Spleen (tissue), 11 donors: Measurements from ENCODE around the gene FOXI1. TPM values are rescaled to one million over a fixed set of nuclear protein-coding genes. Genes with fewer than 3 reads are reported as not detected.

ENCODE experiments used
- DNase-seq: peaks from one replicate; pipeline ENCODE4 v3.0.0-alpha.2; 2020
- H3K27ac ChIP-seq, 8 donors: fragments of 200-600 bp; sonication (generic) in 7 of 8; 1 replicate in 4 of 8; 2 replicates in 4 of 8; pipeline versions ENCODE4 v1.5.0 to v1.8.0; 2016 to 2021; ENCODE audit warnings: inconsistent platforms in 4 of 8, mild to moderate bottlenecking in 4 of 8, moderate library complexity in 1 of 8
- H3K27me3 ChIP-seq, 7 donors: fragments of 200-600 bp; sonication (generic) in 6 of 7; replicated peaks in 1 of 7; 1 replicate in 4 of 7; 2 replicates in 3 of 7; pipeline versions ENCODE4 v1.5.0 to v1.8.0; 2016 to 2021; ENCODE audit warnings: inconsistent platforms in 3 of 7, mild to moderate bottlenecking in 1 of 7
- H3K36me3 ChIP-seq, 6 donors: fragments of 200-600 bp; sonication (generic) in 5 of 6; 1 replicate in 4 of 6; 2 replicates in 2 of 6; pipeline versions ENCODE4 v1.5.0 to v1.8.0; 2016 to 2021; ENCODE audit warnings: inconsistent platforms in 2 of 6
- H3K4me1 ChIP-seq, 6 donors: fragments of 200-600 bp; sonication (generic) in 5 of 6; 1 replicate in 3 of 6; 2 replicates in 3 of 6; pipeline versions ENCODE4 v1.5.0 to v1.8.0; 2016 to 2021; ENCODE audit warnings: inconsistent platforms in 3 of 6
- H3K4me3 ChIP-seq, 8 donors: fragments of 200-600 bp; sonication (generic) in 7 of 8; 1 replicate in 4 of 8; 2 replicates in 4 of 8; pipeline versions ENCODE4 v1.5.0 to v1.8.0; 2016 to 2021; ENCODE audit warnings: inconsistent platforms in 4 of 8, mild to moderate bottlenecking in 4 of 8, moderate library complexity in 2 of 8
- H3K9me3 ChIP-seq, 8 donors: fragments of 200-600 bp; sonication (generic) in 7 of 8; 1 replicate in 4 of 8; 2 replicates in 4 of 8; pipeline versions ENCODE4 v1.5.0 to v1.8.0; 2016 to 2021; ENCODE audit warnings: inconsistent platforms in 4 of 8
- CTCF ChIP-seq, 11 experiments: fragments of 200-600 bp in 7 of 11; fragments of 450-650 bp in 4 of 11; sonication (generic) in 4 of 11; IDR thresholded peaks in 8 of 11; conservative IDR thresholded peaks in 3 of 11; 1 replicate in 7 of 11; 2 replicates in 4 of 11; pipeline versions ENCODE4 v1.4.0 to v1.8.0; 2016 to 2021; ENCODE audit warnings: antibody characterized with exemption in 11 of 11, inconsistent platforms in 4 of 11, mild to moderate bottlenecking in 1 of 11
- POLR2A ChIP-seq, 3 donors: fragments of 450-650 bp; IDR thresholded peaks; one replicate each; pipeline ENCODE4 v1.5.1; 2017; ENCODE audit warnings: antibody characterized with exemption in 3 of 3, mild to moderate bottlenecking in 1 of 3
- POLR2AphosphoS5 ChIP-seq, 3 donors: sonication (generic); formaldehyde crosslinking; IDR thresholded peaks; one replicate each; pipeline ENCODE4 v1.5.1; 2017; ENCODE audit warnings: antibody characterized with exemption in 3 of 3
- WGBS, 5 donors: extraction: QIAGEN DNeasy Blood & Tissue Kit in 3 of 5; methylation state at CpG; one replicate each; pipeline versions ENCODE4 v1.1.5 to v1.1.7; 2013 to 2018; 5-methylcytosine and 5-hydroxymethylcytosine counted together
- intact Hi-C: fragments of 100-400 bp; cut with DNase I; formaldehyde crosslinking; loops from one replicate; pipeline ENCODE4 v1.15.0; 2023; ENCODE audit warnings: low total_unique reads
- polyA plus RNA-seq, 3 donors: library from polyadenylated mRNA; stranded (reverse); fragments of 200-250 nt; gene quantifications; one replicate each; pipeline ENCODE4 v1.2.1, GENCODE V29; 2013
- total RNA-seq, 7 donors: library from RNA; depleted of rRNA in 3 of 7; stranded (reverse); fragments of >200 nt in 3 of 7; fragmentation: NEBNext Ultra II Directional in 4 of 7; extraction: Animal tissue kit (Norgen Biotek cat#: 25700) in 4 of 7; gene quantifications; one replicate each; pipeline versions ENCODE4 v1.1.0 to v1.2.1, GENCODE V29; 2016 to 2021
- donor health status: healthy with polysubstance abuse.
- donor health status: DM: no; HTN: no; CAD: no; lungs with moderate emphysema.
- donor health status: DM: no; HTN: no; CAD: no.
- donor health status: Bipolar disorder and iron deficiency.
- donor health status: healthy.
- donor health status: DM: no; HTN: no; CAD: no.
- donor health status: DM: yes; HTN: yes; CAD: no.

Gene FOXI1
- total and polyA plus RNA-seq, 10 donors, result not detected

GRCh38 chr5:170097934-170098333 is 7.8 kb upstream of the FOXI1 start:
- no peaks in the 10 kb centered on the region for H3K36me3 ChIP-seq
- H3K9me3 ChIP-seq, result peaks cover 0 to 10% (median 7%) of the 10 kb centered on the region in 8 donors
- DNase-seq, result peak; percentile 86
- H3K27me3 ChIP-seq, result no peaks in the 10 kb centered on the region
- intact Hi-C loops, result no loop called here
- 23 to 36% (median 31%) methylated on average over 9 of the region's 9 CpGs for WGBS, 5 donors
- H3K27ac ChIP-seq, result peak overlapping the region in 5 of 8 donors; percentile 27 to 58 (median 41)
- H3K4me3 ChIP-seq, result no peak overlapping the region
- H3K4me1 ChIP-seq, result peaks cover 8 to 47% (median 30%) of the 10 kb centered on the region in 6 donors
- TF ChIP-seq POLR2A (IDR thresholded peaks at IDR 0.05) (no peak), POLR2AphosphoS5 (IDR thresholded peaks at IDR 0.05) (peak; percentile 66 to 93 (median 83))

GRCh38 chr5:170100066-170100943 is 5.4 kb upstream of the FOXI1 start:
- Histone ChIP-seq H3K27ac (no peak overlapping the region), H3K9me3 (peaks cover 0 to 10% (median 7%) of the 10 kb centered on the region in 8 donors), H3K4me3 (no peak overlapping the region), H3K36me3 (no peaks in the 10 kb centered on the region), H3K4me1 (peaks cover 8 to 42% (median 28%) of the 10 kb centered on the region in 6 donors), H3K27me3 (no peaks in the 10 kb centered on the region)
- DNase-seq, result peak; percentile 80
- TF ChIP-seq POLR2A (IDR thresholded peaks at IDR 0.05) (no peak), CTCF (IDR thresholded peaks at IDR 0.05 in 8 of 11, conservative IDR thresholded peaks at IDR 0.05 in 3 of 11) (peak; percentile 51 to 82 (median 70))
- 32 to 35% (median 33%) methylated on average over 12 to 13 of the region's 13 CpGs for WGBS, 5 donors
- intact Hi-C loops, result loop anchor here (2.0 to 5.0 kb wide), 2 partner anchors 82 to 322 kb away; no protein-coding TSS in a partner anchor

- Histone ChIP-seq H3K9me3 (peaks cover 0 to 10% (median 7%) of the 10 kb centered on the region in 8 donors), H3K36me3 (no peaks in the 10 kb centered on the region), H3K27ac (no peak overlapping the region), H3K4me3 (no peak overlapping the region), H3K4me1 (peaks cover 0 to 10% (median 4%) of the 10 kb centered on the region in 6 donors), H3K27me3 (peaks cover 0 to 13% (median 0%) of the 10 kb centered on the region in 7 donors)
- intact Hi-C loops, result loop anchor here (5.0 kb wide), 1 partner anchor 319 kb away; no protein-coding TSS in a partner anchor
- no peak for TF ChIP-seq CTCF (IDR thresholded peaks at IDR 0.05 in 8 of 11, conservative IDR thresholded peaks at IDR 0.05 in 3 of 11)
- no peak for TF ChIP-seq POLR2AphosphoS5 (IDR thresholded peaks at IDR 0.05)
- TF ChIP-seq POLR2A (IDR thresholded peaks at IDR 0.05), result no peak
- WGBS, 5 donors, result 94 to 100% (median 96%) methylated on average over 1 of the region's 1 CpG
- DNase-seq, result no peak
These were observed 2.2 kb upstream of the FOXI1 start for GRCh38 chr5:170103447-170103846.

- no peak for DNase-seq
- intact Hi-C loops, result loop anchor here (5.0 kb wide), 1 partner anchor 318 kb away; no protein-coding TSS in a partner anchor
- no peaks in the 10 kb centered on the region for H3K36me3 ChIP-seq
- TF ChIP-seq POLR2A (IDR thresholded peaks at IDR 0.05), result no peak
- TF ChIP-seq POLR2AphosphoS5 (IDR thresholded peaks at IDR 0.05), result no peak
- no peak for TF ChIP-seq CTCF (IDR thresholded peaks at IDR 0.05 in 8 of 11, conservative IDR thresholded peaks at IDR 0.05 in 3 of 11)
- H3K27ac ChIP-seq, result no peak overlapping the region
- peaks cover 0 to 1% (median under 1%) of the 10 kb centered on the region in 8 donors for H3K9me3 ChIP-seq
- peaks cover 0 to 8% (median 3%) of the 10 kb centered on the region in 6 donors for H3K4me1 ChIP-seq
- 78 to 95% (median 90%) methylated on average over 5 to 6 of the region's 6 CpGs for WGBS, 5 donors
- H3K4me3 ChIP-seq, result no peak overlapping the region
- peaks cover 0 to 13% (median 0%) of the 10 kb centered on the region in 7 donors for H3K27me3 ChIP-seq
These were observed 1.4 kb upstream of the FOXI1 start for GRCh38 chr5:170104299-170104698.
